Fibroblast of mammary gland (primary cell): Measurements from ENCODE around the gene ZNF532.

Experiments used
- DNase-seq: peaks from one replicate; pipeline ENCODE4 v3.0.0-alpha.2; 2010; ENCODE audit warnings: low read depth
- H3K4me3 ChIP-seq: 2 replicates; pipeline ENCODE4 v1.5.1; 2011; ENCODE audit warnings: low read depth, mild to moderate bottlenecking, low read length, moderate library complexity; ENCODE audit not compliant: control insufficient read depth
- CTCF ChIP-seq: conservative IDR thresholded peaks from 2 replicates; pipeline ENCODE4 v1.5.1; 2011; ENCODE audit warnings: low read depth, low read length, inconsistent platforms; ENCODE audit not compliant: control insufficient read depth, insufficient read depth

The ZNF532 gene

GRCh38 chr18:58896734-58897508, 32.2 kb downstream of the ZNF532 start:
- no peak for DNase-seq
- no peak overlapping the region for H3K4me3 ChIP-seq
- no peak for TF ChIP-seq CTCF

GRCh38 chr18:58898010-58898799, 33.5 kb downstream of the ZNF532 start:
- TF ChIP-seq CTCF: no peak
- no peak overlapping the region for H3K4me3 ChIP-seq
- DNase-seq: no peak

- no peak overlapping the region for H3K4me3 ChIP-seq
- TF ChIP-seq CTCF: no peak
- DNase-seq: peak; percentile 25
Measured at GRCh38 chr18:58900015-58900649, 35.5 kb downstream of the ZNF532 start.

- TF ChIP-seq CTCF: no peak
- DNase-seq: no peak
- no peak overlapping the region for H3K4me3 ChIP-seq
Measured at GRCh38 chr18:58901143-58901542, 36.5 kb downstream of the ZNF532 start.

GRCh38 chr18:58901783-58902182, 37.1 kb downstream of the ZNF532 start:
- H3K4me3 ChIP-seq: no peak overlapping the region
- no peak for TF ChIP-seq CTCF
- DNase-seq: no peak

GRCh38 chr18:58902961-58903360, 38.3 kb downstream of the ZNF532 start:
- DNase-seq: no peak
- TF ChIP-seq CTCF: no peak
- H3K4me3 ChIP-seq: no peak overlapping the region
